Panc1 (cell line): Measurements from ENCODE around the gene NR1H2. TPM values are rescaled to one million over a fixed set of nuclear protein-coding genes. Genes with fewer than 3 reads are reported as not detected.
"Not testable (repeated sequence)": the region's sequence is repeated elsewhere in the genome, so short reads cannot be mapped to it uniquely, and the experiment has no call there.

Experiments
- ATAC-seq: fragments of 200-7000 bp; cut with Tn5 transposase; 2 replicates; pipeline ENCODE4 v1.9.1; 2020; ENCODE audit warnings: mild to moderate bottlenecking, moderate library complexity
- BruUV-seq: library from RNA; stranded (reverse); fragments of 400-500 nt; replicated peaks from 2 replicates; lab custom pipeline; 2021; lab: Mats Ljungman, UMichigan
- CTCF ChIA-PET: fragments of 300-600 bp; sonication (Branson Sonifier 250); formaldehyde crosslinking; loops from one replicate; lab custom pipeline; 2022; ENCODE audit warnings: antibody characterized with exemption; lab: Charles Lee
- POLR2A ChIA-PET: fragments of 300-600 bp; sonication (Branson Sonifier 250); formaldehyde crosslinking; loops from one replicate; lab custom pipeline; 2022; ENCODE audit warnings: antibody characterized with exemption; lab: Charles Lee
- DNase-seq: peaks from one replicate; pipeline ENCODE4 v3.0.0-alpha.2; 2010; ENCODE audit warnings: low read depth, low spot score
- H3K27ac ChIP-seq: 2 replicates; pipeline ENCODE4 v1.5.1; 2011; ENCODE audit warnings: mild to moderate bottlenecking, low read length, inconsistent platforms
- H3K27me3 ChIP-seq: fragments of 200-500 bp; sonication (Bioruptor generic); 2 replicates; pipeline ENCODE4 v1.6.0; 2014; ENCODE audit warnings: low read length, inconsistent platforms; ENCODE audit not compliant: control insufficient read depth, insufficient read depth
- H3K36me3 ChIP-seq: fragments of 200-500 bp; sonication (Bioruptor generic); 2 replicates; pipeline ENCODE4 v1.5.1; 2014; ENCODE audit warnings: inconsistent platforms, mild to moderate bottlenecking, low read length, moderate library complexity; ENCODE audit not compliant: control insufficient read depth, insufficient read depth
- H3K4me1 ChIP-seq: 2 replicates; pipeline ENCODE4 v1.5.1; 2011; ENCODE audit warnings: inconsistent platforms, mild to moderate bottlenecking, low read length, moderate library complexity; ENCODE audit not compliant: control insufficient read depth, insufficient read depth
- H3K4me3 ChIP-seq, 2 experiments: 2 replicates each; pipeline ENCODE4 v1.5.1; 2011 to 2012; ENCODE audit warnings: low read depth in 2 of 2, low read length in 2 of 2, mild to moderate bottlenecking in 2 of 2, inconsistent platforms in 1 of 2, moderate library complexity in 1 of 2
- H3K9me3 ChIP-seq: fragments of 200-500 bp; sonication (Bioruptor generic); 2 replicates; pipeline ENCODE4 v1.5.1; 2014; ENCODE audit warnings: low read depth, mild to moderate bottlenecking, inconsistent platforms, low read length, moderate library complexity; ENCODE audit not compliant: control insufficient read depth, insufficient read depth
- POLR2AphosphoS5 ChIP-seq: IDR thresholded peaks from 2 replicates; pipeline ENCODE4 v1.6.1; 2012; ENCODE audit warnings: mild to moderate bottlenecking, low read depth, low read length, moderate library complexity
- SIN3A ChIP-seq: IDR thresholded peaks from 2 replicates; pipeline ENCODE4 v1.6.1; 2012; ENCODE audit warnings: low read depth, mild to moderate bottlenecking, low read length, moderate library complexity, borderline replicate concordance; ENCODE audit not compliant: insufficient read depth
- TCF7L2 ChIP-seq: IDR thresholded peaks from 2 replicates; pipeline ENCODE4 v1.6.1; 2011; ENCODE audit warnings: mild to moderate bottlenecking, low read depth, low read length, inconsistent platforms
- in situ Hi-C: cut with HindIII; loops from 2 replicates; pipeline ENCODE4 v1.10.0; 2016; ENCODE audit warnings: low sequenced_read_pairs, low pct_unique_long_range_greater_than_20kb
- intact Hi-C: fragments of 100-400 bp; cut with micrococcal nuclease; formaldehyde crosslinking; loops from one replicate; pipeline ENCODE4 v1.10.0; 2022; ENCODE audit not compliant: unreplicated experiment
- total RNA-seq: library from RNA; stranded (reverse); gene quantifications from one replicate; pipeline ENCODE4 v1.2.1, GENCODE V29; 2021; ENCODE audit not compliant: unreplicated experiment
- TF ChIP-seq, protein P1 (sequence below), 2 experiments: IDR thresholded peaks; 2 replicates each; pipeline ENCODE4 v1.6.1; 2011 to 2012; ENCODE audit warnings: low read depth in 2 of 2, control low read depth in 1 of 2, low read length in 1 of 2, mild to moderate bottlenecking in 1 of 2, moderate library complexity in 1 of 2; ENCODE audit not compliant: insufficient read depth in 1 of 2
- TF ChIP-seq, protein P2 (sequence below): fragments of 450-650 bp; IDR thresholded peaks from 2 replicates; pipeline ENCODE4 v1.5.1; 2017; ENCODE audit warnings: mild to moderate bottlenecking

NR1H2 gene
- total RNA-seq, 1 experiment from 2014 or later: 55.8 TPM

DNA sequence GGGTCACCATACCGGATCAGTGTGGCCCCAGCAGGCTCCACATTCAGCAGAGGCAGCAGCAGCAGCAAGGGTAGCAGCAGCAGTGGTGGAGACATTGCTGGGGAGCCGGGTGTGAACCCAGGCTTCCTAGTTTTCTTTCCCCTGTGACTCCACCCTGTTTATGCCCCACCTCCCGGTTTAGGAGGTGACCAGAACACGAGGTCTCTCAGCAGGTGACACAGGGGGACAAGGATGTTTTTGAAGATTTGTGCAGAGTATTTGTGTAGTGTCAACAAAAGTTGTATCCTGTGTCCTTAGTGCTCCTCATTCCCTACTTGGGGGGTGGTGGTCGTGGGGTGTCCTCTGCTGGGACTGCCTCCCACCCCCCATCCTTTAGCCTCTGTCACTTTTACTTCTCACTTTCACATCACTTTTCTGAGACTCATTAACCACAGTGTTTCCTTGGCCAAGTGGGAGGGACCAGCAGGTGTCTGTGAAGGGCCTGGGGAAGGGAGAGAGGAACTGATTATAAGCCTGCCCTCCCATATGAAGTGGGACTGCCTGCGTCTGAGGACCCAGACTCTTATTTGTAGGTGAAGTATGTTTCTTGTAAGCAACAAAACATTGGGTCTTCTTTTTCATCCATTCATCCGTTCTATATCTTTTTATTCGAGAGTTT, 31.5 kb upstream of the NR1H2 start:
- DNase-seq (no peak), ATAC-seq (no peak)
- TF ChIP-seq TCF7L2 (no peak), POLR2AphosphoS5 (no peak), SIN3A (no peak)
- TF ChIP-seq, protein P1, sequence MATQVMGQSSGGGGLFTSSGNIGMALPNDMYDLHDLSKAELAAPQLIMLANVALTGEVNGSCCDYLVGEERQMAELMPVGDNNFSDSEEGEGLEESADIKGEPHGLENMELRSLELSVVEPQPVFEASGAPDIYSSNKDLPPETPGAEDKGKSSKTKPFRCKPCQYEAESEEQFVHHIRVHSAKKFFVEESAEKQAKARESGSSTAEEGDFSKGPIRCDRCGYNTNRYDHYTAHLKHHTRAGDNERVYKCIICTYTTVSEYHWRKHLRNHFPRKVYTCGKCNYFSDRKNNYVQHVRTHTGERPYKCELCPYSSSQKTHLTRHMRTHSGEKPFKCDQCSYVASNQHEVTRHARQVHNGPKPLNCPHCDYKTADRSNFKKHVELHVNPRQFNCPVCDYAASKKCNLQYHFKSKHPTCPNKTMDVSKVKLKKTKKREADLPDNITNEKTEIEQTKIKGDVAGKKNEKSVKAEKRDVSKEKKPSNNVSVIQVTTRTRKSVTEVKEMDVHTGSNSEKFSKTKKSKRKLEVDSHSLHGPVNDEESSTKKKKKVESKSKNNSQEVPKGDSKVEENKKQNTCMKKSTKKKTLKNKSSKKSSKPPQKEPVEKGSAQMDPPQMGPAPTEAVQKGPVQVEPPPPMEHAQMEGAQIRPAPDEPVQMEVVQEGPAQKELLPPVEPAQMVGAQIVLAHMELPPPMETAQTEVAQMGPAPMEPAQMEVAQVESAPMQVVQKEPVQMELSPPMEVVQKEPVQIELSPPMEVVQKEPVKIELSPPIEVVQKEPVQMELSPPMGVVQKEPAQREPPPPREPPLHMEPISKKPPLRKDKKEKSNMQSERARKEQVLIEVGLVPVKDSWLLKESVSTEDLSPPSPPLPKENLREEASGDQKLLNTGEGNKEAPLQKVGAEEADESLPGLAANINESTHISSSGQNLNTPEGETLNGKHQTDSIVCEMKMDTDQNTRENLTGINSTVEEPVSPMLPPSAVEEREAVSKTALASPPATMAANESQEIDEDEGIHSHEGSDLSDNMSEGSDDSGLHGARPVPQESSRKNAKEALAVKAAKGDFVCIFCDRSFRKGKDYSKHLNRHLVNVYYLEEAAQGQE (IDR thresholded peaks at IDR 0.05; ENCODE audit: insufficient read depth in 1 of 2, low read depth in 2 of 2, low read length in 1 of 2): no peak
- TF ChIP-seq, protein P2, sequence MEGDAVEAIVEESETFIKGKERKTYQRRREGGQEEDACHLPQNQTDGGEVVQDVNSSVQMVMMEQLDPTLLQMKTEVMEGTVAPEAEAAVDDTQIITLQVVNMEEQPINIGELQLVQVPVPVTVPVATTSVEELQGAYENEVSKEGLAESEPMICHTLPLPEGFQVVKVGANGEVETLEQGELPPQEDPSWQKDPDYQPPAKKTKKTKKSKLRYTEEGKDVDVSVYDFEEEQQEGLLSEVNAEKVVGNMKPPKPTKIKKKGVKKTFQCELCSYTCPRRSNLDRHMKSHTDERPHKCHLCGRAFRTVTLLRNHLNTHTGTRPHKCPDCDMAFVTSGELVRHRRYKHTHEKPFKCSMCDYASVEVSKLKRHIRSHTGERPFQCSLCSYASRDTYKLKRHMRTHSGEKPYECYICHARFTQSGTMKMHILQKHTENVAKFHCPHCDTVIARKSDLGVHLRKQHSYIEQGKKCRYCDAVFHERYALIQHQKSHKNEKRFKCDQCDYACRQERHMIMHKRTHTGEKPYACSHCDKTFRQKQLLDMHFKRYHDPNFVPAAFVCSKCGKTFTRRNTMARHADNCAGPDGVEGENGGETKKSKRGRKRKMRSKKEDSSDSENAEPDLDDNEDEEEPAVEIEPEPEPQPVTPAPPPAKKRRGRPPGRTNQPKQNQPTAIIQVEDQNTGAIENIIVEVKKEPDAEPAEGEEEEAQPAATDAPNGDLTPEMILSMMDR: no peak
- intact Hi-C loops: no loop called here
- Histone ChIP-seq H3K9me3 (0 out of 2 replicates have a peak, but pooled peaks cover 7% of the 10 kb centered on the region), H3K4me3 (no peak overlapping the region), H3K27ac (no peak overlapping the region), H3K36me3 (no peaks in the 10 kb centered on the region), H3K27me3 (no peaks in the 10 kb centered on the region), H3K4me1 (no peaks in the 10 kb centered on the region)
- BruUV-seq: no TSS peak
- POLR2A ChIA-PET: no interaction called here
- in situ Hi-C loops: no loop called here
- CTCF ChIA-PET: no interaction called here

DNA sequence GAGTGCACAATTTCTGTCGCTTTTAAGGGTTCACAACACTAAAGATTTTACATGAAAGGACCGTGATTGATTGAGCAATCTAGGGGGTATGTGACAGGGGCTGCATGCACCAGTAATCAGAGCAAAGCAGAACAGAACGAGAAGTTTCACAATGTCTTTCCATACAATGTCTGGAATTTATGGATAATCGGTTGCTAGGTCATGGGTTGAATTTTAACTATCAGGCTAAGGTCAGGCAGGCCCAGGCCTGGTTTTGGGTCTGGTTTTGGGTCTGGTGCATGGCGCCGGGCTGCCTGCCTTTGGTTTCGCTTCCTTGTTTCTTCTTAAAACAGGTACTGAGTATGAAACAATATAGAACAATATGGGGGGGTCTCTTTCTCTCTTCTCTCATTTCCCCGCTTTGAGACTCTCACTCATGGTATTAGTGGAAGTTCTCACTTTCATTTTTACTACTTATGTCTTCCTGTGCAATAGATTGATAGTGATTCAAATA, 29.1 kb upstream of the NR1H2 start:
- H3K36me3 ChIP-seq, BruUV-seq, H3K27me3 ChIP-seq, in situ Hi-C loops, intact Hi-C loops, POLR2A ChIA-PET, H3K27ac ChIP-seq, H3K4me3 ChIP-seq, H3K4me1 ChIP-seq, ATAC-seq, DNase-seq, H3K9me3 ChIP-seq: not testable (repeated sequence)
- CTCF ChIA-PET: interaction anchor here (0.6 kb wide), 1 partner anchor 1960 kb away, joined by 14 read pairs; no protein-coding TSS in a partner anchor
